BLaER1 (cell line): ENCODE measurements around the gene AGMAT.

Experiments
- H3K27ac ChIP-seq: shearing (Covaris generic); formaldehyde crosslinking; 2 replicates; pipeline ENCODE4 v1.8.1; 2022
- H3K27me3 ChIP-seq: shearing (Covaris generic); formaldehyde crosslinking; 2 replicates; pipeline ENCODE4 v1.8.1; 2022
- H3K36me3 ChIP-seq: shearing (Covaris generic); formaldehyde crosslinking; 2 replicates; pipeline ENCODE4 v1.8.1; 2022
- H3K4me1 ChIP-seq: shearing (Covaris generic); formaldehyde crosslinking; 2 replicates; pipeline ENCODE4 v1.8.1; 2022
- H3K4me2 ChIP-seq: shearing (Covaris generic); formaldehyde crosslinking; 2 replicates; pipeline ENCODE4 v1.8.1; 2022
- H3K4me3 ChIP-seq: shearing (Covaris generic); formaldehyde crosslinking; 2 replicates; pipeline ENCODE4 v1.8.1; 2022
- H3K9ac ChIP-seq: shearing (Covaris generic); formaldehyde crosslinking; 2 replicates; pipeline ENCODE4 v1.8.1; 2022
- H3K9me3 ChIP-seq: shearing (Covaris generic); formaldehyde crosslinking; 2 replicates; pipeline ENCODE4 v1.8.1; 2022
- H4K20me1 ChIP-seq: shearing (Covaris generic); formaldehyde crosslinking; 2 replicates; pipeline ENCODE4 v1.8.1; 2022
- Cebpa-rat ChIP-seq: shearing (Covaris generic); IDR thresholded peaks from 2 replicates; pipeline ENCODE4 v1.8.1; 2022

AGMAT gene

DNA sequence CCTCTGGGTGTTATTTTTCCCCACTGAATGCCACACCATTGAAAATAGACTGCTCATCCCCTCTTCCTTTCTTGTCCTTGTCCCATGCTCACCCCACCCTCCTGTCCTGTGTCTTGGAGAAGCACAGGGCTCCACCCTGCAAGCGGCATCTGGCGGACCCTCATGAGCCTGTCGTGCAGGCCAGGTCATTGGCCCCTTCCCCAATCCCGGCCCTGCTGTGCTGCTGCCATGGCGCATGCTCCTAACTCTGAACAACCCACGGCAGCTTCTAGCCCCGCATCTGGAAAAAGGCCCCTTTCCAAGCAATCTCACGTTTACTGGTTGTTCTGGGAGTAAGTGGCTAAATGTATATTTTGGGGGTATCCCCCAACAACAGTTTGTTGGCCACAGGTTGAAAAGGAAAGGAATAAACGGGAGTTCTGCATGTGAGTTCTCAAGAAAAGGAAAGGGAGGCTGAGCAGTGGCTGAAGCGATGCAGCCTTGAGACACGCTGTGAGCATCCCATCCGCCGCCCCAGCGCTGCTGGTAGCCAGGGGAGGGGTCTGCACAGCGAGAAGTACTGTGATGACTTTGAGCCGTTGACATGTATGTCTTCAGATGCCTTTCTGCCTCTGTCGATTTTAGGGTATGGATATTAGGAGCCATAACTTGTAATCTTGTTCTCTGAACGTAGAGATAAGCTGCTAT, 16.3 kb downstream of the AGMAT start:
- TF ChIP-seq Cebpa-rat = no peak
- Histone ChIP-seq H3K4me1 (peaks cover 33% of the 10 kb centered on the region), H3K4me3 (no peak overlapping the region), H4K20me1 (no peaks in the 10 kb centered on the region), H3K27ac (no peak overlapping the region), H3K4me2 (no peak overlapping the region), H3K36me3 (peaks cover 70% of the 10 kb centered on the region), H3K27me3 (no peaks in the 10 kb centered on the region), H3K9me3 (no peaks in the 10 kb centered on the region), H3K9ac (no peak overlapping the region)

DNA sequence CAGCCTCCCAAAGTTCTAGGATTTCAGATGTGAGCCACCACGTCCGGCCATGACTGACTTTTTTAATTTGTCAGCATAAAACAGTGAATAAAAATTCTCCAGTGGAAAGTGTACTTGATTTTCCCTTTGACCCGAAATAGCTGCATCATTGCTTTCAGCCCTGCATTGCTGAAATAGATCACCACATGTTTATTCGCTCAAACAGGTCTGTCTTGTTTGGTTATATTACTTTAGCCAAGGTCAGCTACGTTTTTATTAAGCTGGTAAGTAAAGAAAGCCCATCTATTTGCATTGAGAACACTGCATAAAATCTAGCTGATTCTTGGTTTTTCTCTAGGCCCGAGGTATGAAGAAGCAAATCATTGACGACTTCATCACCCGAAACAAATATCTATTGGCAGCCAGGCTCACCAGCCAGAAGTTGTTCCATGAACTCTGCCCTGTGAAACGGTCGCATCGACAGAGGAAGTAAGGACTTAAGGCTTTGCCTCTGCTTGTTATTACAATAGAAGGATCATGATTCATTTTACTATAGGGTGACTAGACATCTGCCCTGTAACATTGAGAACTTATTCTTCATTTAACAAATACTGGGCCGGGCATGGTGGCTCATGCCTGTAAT, 25.6 kb downstream of the AGMAT start:
- no peak for TF ChIP-seq Cebpa-rat
- H3K27me3 ChIP-seq = no peaks in the 10 kb centered on the region
- no peak overlapping the region for H3K27ac ChIP-seq
- no peaks in the 10 kb centered on the region for H4K20me1 ChIP-seq
- no peaks in the 10 kb centered on the region for H3K9me3 ChIP-seq
- no peak overlapping the region for H3K9ac ChIP-seq
- H3K4me3 ChIP-seq = no peak overlapping the region
- H3K36me3 ChIP-seq = peaks cover 61% of the 10 kb centered on the region
- no peak overlapping the region for H3K4me2 ChIP-seq
- H3K4me1 ChIP-seq = no peaks in the 10 kb centered on the region

DNA sequence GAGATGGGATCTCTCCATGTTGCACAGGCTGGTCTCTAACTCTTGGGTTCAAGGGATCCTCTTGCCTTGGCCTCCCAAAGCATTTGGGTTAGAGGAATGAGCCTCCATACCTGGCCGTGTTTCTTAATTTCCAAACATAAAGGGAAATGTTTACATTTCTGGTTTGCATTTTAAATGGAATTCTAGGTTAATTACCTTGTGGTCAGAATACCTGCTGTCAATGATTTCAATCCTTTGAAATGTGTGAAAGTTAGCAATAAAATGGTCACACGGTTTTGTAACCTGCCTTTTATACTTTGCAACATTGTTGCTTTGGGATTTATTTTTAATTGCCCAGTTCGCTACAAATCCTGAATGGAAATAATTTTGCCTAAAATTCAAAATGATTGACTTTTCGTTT, 26.3 kb downstream of the AGMAT start:
- Histone ChIP-seq H3K27me3 (no peaks in the 10 kb centered on the region), H3K36me3 (peaks cover 54% of the 10 kb centered on the region), H4K20me1 (no peaks in the 10 kb centered on the region), H3K9ac (no peak overlapping the region), H3K4me3 (no peak overlapping the region), H3K4me2 (no peak overlapping the region), H3K27ac (no peak overlapping the region), H3K4me1 (no peaks in the 10 kb centered on the region), H3K9me3 (no peaks in the 10 kb centered on the region)
- TF ChIP-seq Cebpa-rat = no peak

DNA sequence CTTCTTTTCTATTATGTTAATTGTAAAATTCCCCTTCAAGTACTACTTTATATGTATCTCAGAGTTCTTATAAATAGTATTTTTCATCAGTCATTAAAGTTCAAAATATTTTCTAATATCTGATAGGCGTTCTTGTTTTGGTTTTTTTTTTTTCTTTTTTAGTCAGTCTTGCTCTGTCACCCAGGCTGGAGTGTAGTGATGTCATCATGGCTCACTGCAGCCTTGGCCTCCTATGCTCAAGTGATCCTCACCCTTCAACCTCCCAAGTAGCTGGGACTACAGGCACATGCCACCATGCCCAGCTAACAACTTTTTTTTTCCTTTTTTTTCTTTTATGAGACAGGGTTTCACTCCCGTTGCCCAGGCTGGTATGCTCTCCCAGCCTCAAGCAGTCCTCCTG, 27.3 kb downstream of the AGMAT start:
- Histone ChIP-seq H3K36me3 (peaks cover 46% of the 10 kb centered on the region), H3K9ac (no peak overlapping the region), H3K27me3 (no peaks in the 10 kb centered on the region), H3K9me3 (no peaks in the 10 kb centered on the region), H3K4me3 (no peak overlapping the region), H3K4me1 (no peaks in the 10 kb centered on the region), H3K4me2 (no peak overlapping the region), H4K20me1 (no peaks in the 10 kb centered on the region), H3K27ac (no peak overlapping the region)
- TF ChIP-seq Cebpa-rat = no peak

DNA sequence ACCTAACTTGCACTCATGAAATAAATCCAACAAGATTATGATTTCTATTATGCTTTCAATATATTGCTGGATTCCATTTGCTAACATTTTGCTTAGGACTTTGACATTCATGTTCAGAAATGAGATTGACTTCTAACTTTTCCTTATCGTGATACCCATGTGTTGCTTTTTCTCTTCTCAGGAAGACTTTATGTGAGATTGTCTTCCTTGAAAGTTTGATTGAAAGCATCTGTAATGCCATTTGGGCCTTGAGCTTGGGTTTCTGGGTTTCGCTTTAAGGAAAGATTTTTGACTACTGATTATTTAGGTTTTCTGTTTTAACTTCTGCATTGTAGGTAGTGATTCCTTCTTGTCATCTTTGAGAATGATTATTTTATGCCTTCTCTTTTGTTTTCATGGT, 27.8 kb downstream of the AGMAT start:
- no peak overlapping the region for H3K4me2 ChIP-seq
- no peak for TF ChIP-seq Cebpa-rat
- H3K27me3 ChIP-seq = no peaks in the 10 kb centered on the region
- no peaks in the 10 kb centered on the region for H3K4me1 ChIP-seq
- no peak overlapping the region for H3K27ac ChIP-seq
- peaks cover 43% of the 10 kb centered on the region for H3K36me3 ChIP-seq
- H4K20me1 ChIP-seq = no peaks in the 10 kb centered on the region
- H3K4me3 ChIP-seq = no peak overlapping the region
- H3K9me3 ChIP-seq = no peaks in the 10 kb centered on the region
- H3K9ac ChIP-seq = no peak overlapping the region

DNA sequence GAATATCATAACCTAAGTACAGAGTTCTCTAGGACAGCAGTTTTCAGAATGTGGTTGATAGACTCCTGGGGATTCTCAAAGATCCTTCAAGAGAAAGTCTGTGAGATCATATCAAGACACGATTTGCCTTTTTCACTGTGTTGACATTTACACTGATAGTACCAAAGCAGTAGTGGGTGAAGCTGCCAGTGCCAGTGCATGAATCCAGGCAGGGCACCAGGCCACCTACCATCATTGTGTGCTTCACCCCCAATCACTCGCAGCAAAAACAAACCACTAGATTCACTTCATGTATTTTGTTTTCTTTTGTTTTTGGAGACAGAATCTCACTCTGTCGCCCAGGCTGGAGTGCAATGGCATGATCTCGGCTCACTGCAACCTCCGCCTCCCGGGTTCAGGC, 34.3 kb downstream of the AGMAT start:
- H3K36me3 ChIP-seq = peaks cover 57% of the 10 kb centered on the region
- no peaks in the 10 kb centered on the region for H3K4me1 ChIP-seq
- no peaks in the 10 kb centered on the region for H4K20me1 ChIP-seq
- H3K9ac ChIP-seq = no peak overlapping the region
- H3K4me2 ChIP-seq = no peak overlapping the region
- no peak overlapping the region for H3K4me3 ChIP-seq
- H3K27ac ChIP-seq = no peak overlapping the region
- TF ChIP-seq Cebpa-rat = no peak
- no peaks in the 10 kb centered on the region for H3K9me3 ChIP-seq
- no peaks in the 10 kb centered on the region for H3K27me3 ChIP-seq

DNA sequence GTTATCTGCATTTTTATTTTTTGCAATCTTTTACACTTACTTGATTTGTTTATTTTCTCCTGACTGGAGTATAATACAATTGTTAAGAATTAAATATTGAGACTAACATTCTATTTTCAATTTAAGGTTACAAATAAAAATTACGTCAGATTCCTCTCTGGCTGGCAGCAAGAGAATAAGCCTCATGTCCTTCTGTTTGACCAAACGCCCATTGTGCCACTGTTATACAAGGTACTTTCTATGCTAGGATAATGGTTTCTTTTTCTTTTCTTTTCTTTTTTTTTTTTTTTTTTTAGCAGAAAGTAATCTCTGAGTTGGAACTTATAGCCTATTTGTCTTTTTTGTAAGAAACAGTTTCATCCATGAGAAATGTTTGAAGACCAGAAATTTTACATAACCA, 38.2 kb downstream of the AGMAT start:
- H3K27me3 ChIP-seq = no peaks in the 10 kb centered on the region
- H3K36me3 ChIP-seq = peaks cover 84% of the 10 kb centered on the region

DNA sequence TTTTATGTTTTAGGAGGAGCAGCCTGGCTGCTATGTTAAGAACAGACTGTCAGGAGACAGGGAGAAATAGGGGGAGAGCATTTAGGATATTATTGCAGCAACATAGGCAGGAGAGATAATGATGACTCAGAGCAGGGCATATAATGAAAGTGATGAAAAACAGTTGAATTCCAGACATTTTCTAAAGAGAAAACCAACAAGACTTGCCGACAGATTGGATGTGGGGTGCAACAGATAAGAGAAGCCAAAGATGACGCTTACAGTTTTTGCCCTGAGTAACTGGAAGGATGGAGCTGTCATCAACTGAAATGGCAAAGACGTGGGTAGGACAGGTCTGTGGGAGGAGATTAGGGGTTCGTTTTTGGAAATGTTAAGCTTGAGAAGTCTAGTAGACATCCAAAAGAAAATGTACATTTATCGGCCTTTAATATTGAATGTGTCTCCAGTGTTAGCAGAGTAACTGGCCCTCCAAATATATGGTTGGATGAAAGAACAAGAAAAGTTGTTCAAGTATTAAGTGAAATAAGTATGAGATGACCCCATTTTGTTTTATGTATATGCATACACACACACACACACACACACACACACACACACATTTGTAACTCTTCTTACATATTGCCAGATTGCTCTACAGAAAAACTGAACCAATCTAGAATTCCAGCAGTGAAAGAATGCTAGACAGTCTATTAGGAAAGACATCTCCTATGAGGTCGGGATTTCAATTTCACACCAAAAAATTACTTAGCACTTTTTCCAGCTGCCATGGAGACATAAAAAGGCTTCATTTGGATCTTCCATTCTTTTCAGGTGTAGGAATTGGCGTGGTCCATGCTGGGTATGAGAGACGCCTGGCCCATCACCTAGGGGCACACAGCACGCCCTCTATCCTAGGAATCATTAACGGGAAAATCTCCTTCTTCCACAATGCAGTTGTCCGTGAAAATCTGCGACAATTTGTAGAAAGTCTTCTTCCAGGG, 41.0 kb downstream of the AGMAT start:
- no peaks in the 10 kb centered on the region for H3K9me3 ChIP-seq
- H3K4me1 ChIP-seq = no peaks in the 10 kb centered on the region
- no peak overlapping the region for H3K4me3 ChIP-seq
- H3K9ac ChIP-seq = no peak overlapping the region
- H3K27me3 ChIP-seq = no peaks in the 10 kb centered on the region
- TF ChIP-seq Cebpa-rat = no peak
- H4K20me1 ChIP-seq = 0 out of 2 replicates have a peak, but pooled peaks cover 6% of the 10 kb centered on the region
- peaks cover 87% of the 10 kb centered on the region for H3K36me3 ChIP-seq
- no peak overlapping the region for H3K4me2 ChIP-seq
- H3K27ac ChIP-seq = no peak overlapping the region

More for the DNA sequence above, 38.2 kb downstream of the AGMAT start:
- 0 out of 2 replicates have a peak, but pooled peaks cover 6% of the 10 kb centered on the region for H4K20me1 ChIP-seq
- no peak overlapping the region for H3K27ac ChIP-seq
- no peak overlapping the region for H3K9ac ChIP-seq
- H3K4me1 ChIP-seq = no peaks in the 10 kb centered on the region
- H3K9me3 ChIP-seq = no peaks in the 10 kb centered on the region
- H3K4me3 ChIP-seq = no peak overlapping the region
- no peak for TF ChIP-seq Cebpa-rat
- H3K4me2 ChIP-seq = no peak overlapping the region

DNA sequence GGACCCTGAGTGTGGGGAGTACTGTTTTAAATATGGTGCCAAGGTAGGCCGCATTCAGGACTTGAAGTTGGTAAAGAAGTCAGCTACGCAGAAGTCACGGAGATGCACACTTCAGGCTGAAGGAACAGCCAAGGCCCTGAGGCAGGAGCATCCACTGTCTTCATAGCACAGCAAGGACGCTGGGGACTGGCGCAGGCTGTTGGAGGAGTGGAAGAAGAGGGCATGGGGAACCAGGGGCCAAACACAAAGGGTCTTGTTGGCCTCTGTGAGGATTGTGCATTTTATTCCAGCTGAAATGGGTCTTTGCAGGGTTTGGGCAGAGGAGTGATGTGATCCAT, 41.6 kb downstream of the AGMAT start:
- H3K4me3 ChIP-seq = no peak overlapping the region
- H3K4me1 ChIP-seq = no peaks in the 10 kb centered on the region
- H3K4me2 ChIP-seq = no peak overlapping the region
- no peak for TF ChIP-seq Cebpa-rat
- no peaks in the 10 kb centered on the region for H3K27me3 ChIP-seq
- no peak overlapping the region for H3K9ac ChIP-seq
- H3K27ac ChIP-seq = no peak overlapping the region
- H4K20me1 ChIP-seq = 0 out of 2 replicates have a peak, but pooled peaks cover 6% of the 10 kb centered on the region
- H3K9me3 ChIP-seq = no peaks in the 10 kb centered on the region
- H3K36me3 ChIP-seq = peaks cover 86% of the 10 kb centered on the region
